Inflammatory macrophage (primary cell): ENCODE data around the gene TACC2.
"Not testable (repeated sequence)": the region's sequence is repeated elsewhere in the genome, so short reads cannot be mapped to it uniquely, and the experiment has no call there.

Experiments used
- DNase-seq, 2 donors: peaks; one replicate each; pipeline ENCODE4 v3.0.0-alpha.2; 2020 to 2022

TACC2 gene

GRCh38 chr10:122097935-122098334 is 109.0 kb downstream of the TACC2 start:
- DNase-seq = no peak

DNA sequence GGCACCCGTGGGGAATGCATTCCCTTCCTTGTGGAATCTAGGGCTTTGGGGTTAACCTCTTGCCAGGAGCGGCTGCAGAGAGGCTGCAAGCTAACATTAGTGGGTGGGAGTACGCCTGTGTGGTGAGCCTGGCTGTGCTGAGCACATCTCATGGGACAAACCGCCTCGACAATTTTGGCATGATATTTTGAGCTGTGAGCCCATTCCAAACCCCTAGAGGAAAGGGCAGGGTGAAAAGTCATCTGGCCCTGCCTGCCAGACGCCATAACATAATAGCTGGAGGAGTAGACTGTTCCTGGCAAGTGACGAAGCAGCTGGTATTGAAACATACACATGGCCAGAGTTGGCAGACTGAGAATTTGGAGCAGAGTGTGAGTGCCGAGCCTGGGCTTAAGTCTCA is 110.0 kb downstream of the TACC2 start:
- no peak for DNase-seq

GRCh38 chr10:122099562-122099961 is 110.6 kb downstream of the TACC2 start:
- no peak for DNase-seq

DNA sequence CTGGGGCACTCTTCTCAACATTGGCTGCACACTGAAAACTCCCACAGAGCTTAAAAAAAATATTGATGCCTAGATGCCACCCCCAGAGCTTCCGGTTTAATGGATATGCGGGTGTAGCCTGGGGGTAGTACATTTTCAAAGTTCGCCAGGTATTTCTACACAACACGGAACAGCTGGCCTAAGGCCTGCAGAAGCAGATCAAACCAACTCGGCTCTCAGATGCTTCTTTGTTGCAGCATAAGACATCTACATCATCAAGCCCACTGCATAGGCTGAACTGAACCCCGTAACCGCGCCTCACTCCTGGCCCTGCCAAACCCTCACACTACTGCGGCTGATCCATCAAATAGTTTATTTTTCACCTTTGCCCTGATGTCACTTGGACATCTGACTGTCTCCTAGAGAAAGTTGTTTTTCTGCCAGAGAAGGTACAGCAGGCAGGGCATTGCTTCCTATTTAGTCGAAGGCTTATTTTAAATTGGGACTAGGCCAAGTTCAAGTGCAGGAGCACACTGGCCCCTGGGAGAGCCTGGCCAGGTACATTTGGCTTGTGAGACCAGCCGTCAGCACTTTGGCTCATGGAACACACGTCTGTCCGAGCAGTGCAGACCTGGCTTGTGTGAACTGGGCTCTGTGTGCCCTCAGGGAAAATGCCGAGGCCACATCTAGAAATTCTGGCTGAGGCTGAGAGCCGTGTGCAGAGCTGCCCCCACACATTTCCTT is 113.3 kb downstream of the TACC2 start:
- no peak for DNase-seq

- no peak for DNase-seq
These were observed 114.0 kb downstream of the TACC2 start for GRCh38 chr10:122102869-122103525.

DNA sequence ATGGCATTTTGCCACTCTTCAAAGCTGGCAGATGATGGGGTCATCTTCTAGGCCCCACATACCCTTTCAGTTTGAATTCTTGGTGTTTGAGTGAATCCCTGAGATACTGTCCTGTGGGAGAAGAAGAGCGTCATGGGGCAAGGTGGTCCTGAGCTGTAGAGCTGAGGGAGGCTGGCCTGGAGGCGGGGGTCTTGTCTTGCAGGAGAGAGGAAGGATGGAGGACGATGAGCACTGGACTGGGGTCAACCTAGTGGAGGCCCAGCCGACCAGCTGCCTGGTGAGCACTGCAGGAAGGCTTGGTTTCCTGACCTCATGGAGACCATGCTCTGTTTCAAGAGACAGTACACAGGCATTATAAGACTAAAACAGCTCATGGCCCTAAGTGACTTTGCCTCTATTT is 114.6 kb downstream of the TACC2 start:
- DNase-seq = no peak

- DNase-seq = not testable (repeated sequence)
These were observed 119.8 kb downstream of the TACC2 start for GRCh38 chr10:122108786-122109185.

- peak in 1 of 2 donors; percentile 2 for DNase-seq
These were observed 123.2 kb downstream of the TACC2 start for GRCh38 chr10:122112021-122112616.

DNA sequence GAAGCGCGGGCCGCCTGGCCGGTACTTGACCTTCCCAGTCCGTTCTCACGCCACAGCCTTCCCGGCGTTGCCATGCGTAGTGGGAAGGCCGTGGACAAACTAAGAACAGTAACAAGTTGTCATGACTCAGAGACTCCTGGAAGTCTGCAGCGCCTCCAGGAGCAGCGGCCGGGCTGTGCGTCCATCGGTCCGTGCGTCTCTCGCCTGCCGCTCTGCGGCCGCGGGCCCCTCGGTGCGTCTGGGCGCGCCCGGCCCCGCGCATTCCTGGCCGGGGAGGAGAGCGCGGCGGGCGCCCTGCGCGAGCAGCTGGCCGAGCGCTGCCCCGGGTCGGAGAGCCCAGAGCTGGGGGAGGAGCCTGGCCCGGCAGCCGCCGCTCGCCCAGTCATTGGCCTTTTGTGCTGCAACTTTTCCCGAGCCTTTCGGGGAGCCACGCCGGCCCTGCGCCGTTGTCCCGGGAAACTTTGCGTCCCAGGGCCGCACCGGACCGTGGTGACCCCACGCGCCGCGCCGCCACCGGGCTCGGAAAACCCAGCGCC is 123.7 kb downstream of the TACC2 start:
- peak in 1 of 2 donors; percentile 27 for DNase-seq

DNA sequence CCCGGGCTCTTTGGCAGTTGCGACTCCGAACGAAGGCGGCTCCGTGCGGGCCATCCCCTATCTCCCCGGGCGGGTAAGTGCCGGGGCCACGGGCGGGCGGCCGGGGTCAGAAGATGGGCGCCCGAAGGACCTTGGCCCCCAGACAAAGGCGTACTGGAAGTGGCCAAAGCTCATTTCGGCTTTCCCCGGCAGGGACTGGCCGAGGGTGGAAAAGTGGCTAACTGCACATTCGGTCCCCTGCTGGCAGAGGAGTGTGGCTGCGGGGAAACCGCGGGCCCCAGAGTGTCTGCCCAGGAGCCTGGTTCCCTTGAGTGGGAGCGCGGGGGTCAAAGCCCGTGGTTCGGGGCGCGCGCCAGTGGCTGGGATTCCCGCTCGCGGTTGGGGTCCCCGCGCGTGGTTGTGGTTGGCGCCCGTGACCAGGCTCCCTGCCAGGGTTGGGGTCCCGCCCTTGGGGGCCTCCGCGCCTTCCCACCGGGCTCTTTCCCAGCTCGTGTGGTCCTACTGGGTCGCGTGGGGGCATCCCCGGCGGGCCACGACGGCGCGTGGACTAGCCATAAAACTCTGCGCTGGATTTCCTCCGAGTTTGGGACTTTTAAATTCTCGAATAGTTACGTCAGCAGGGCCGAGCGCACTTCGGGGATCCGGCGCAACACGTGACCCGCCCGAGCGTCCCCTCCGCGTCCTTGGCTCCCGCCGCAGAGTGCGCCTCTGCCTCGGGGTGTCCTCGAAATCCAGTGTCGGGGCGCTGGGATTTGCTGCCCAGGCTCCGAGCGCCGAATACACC is 124.4 kb downstream of the TACC2 start:
- DNase-seq = peak; percentile 4 to 5

DNA sequence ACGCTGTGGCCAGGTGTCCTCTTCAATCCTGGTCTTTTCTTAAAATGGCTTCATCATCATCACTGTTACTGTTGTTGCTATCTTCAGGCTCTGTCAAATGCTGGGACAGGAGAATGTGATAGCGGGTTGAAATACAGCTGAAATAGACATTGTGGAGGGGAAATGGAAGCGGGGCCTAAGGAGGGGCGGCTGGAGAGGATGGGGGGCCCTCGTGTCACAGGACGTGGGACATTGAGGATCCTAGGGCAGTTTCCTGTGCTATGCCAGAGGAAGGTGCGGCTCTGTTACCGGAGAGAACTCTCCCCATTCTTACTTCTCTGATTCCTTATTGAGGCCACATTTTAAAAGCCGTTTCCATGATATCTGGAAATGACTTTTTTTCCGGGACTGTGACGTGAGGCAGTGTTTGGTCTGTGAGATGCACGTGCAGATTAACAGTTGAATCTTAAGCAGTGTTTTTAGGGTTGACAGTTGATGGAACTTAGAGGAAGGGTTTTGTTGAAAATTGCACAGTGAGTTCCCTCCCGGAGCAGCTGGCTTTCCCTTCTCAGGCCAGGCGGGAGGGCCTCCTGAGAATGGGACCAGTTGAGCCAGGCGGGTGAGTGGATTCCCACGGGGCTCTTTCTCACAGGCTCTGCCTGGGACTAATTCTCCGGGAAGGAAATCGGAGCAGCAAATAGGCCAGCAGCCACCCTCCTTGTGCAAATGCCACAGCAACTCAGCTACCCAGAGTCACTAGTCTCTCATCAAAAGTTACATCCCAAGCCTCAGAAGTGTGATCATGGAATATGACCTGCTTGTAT is 125.2 kb downstream of the TACC2 start:
- no peak for DNase-seq

DNA sequence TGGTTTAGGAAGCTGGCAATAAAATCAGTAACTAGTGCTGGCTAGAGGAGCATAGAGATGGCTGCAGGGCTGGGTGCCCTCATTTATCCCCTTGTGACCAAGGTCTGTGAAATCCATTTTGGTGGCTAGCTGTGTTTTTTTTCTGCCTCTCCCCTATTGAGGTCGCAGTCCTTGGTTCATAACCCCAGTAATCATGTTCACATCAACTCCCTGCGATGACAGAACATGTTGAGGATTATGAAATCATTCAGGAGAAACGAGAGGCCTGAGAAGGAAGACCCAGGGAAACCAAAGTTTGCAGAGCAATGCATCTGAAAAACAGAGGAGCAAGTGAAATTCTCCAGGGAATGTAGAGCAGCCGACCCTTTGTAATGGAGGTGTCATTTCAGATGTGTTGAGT is 126.9 kb downstream of the TACC2 start:
- DNase-seq = no peak

GRCh38 chr10:122116331-122116730 is 127.4 kb downstream of the TACC2 start:
- DNase-seq = no peak

- DNase-seq = no peak
These were observed 128.5 kb downstream of the TACC2 start for GRCh38 chr10:122117475-122117874.

GRCh38 chr10:122120008-122120744 is 131.2 kb downstream of the TACC2 start:
- no peak for DNase-seq

GRCh38 chr10:122121059-122121458 is 132.1 kb downstream of the TACC2 start:
- DNase-seq = no peak

DNA sequence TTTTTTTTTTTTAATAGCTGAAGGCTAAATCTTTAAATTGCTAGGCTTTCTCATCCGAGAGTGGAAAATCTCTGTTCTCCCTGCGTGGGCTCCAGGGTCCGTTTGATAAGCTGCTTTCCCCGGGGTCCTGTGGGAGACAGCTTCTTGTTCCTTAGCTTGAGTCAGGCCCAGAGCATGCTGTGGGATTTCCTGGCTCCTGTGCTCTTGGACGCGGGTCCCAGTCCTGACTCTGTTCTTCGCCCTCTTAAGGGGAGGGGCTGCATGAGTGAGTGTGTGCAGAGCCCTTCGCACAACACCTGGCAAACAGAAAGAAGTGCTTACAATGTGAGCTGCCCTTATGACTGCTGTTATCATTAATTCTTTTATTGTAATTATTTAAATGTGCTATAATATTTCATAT is 133.5 kb downstream of the TACC2 start:
- no peak for DNase-seq

DNA sequence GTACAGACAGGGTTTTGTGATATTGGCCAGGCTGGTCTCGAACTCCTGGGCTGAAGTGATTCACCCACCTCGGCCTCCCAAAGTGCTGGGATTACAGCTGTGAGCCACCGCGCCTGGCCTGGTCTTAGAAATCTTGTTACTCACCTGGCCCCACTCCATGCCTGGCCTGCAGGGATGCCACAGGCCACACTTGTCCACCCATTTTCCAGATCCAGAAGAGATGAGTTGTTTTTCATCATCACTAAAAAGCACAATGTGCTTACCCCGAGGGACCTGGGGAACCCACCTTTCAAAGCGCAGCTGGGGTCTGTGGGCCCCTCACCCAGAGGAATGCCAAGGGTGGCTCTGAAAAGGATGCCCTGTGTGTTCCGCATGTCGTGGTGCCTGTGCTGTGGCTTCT is 134.2 kb downstream of the TACC2 start:
- no peak for DNase-seq

DNA sequence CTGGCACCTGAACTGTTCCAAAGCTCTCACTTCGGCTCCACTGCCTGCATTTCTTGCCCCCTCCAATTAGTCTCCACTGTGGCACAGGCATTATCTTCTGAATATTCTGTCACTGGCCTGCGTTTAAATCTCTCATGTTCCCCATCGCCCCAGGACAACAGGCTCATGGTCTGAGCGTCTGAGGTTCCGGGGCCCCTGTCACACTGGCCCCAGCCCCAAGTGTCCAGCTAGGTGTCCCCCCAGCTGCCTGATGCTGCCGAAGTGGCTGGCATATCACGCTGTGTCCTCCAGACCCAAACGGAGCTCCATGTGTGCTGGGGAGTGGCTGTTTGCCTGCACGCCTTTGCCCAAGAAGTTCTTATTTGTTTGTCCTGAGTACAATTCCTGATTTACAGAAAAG is 135.4 kb downstream of the TACC2 start:
- DNase-seq = no peak

DNA sequence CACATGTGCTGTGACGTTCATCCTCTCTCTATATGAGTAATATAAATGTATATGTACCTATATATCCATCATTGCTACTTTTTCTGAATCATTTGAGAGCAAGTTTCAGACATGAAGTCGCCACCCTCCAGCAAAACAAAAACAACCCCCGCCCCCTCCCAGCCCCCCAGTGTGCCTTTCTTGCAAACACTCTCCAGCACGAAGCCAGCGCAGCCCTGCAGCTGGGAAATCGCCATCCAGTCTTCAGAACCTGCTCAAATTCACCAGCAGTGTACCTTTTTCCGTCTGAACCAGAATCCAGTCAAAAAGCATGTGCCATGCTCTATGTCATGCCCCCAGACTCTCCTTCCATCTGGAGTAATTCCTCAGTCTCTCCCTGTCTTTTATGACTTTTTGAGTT is 135.8 kb downstream of the TACC2 start:
- DNase-seq = no peak
